ENCODE results near the gene PCNX2.
"Not testable (repeated sequence)": the region's sequence is repeated elsewhere in the genome, so short reads cannot be mapped to it uniquely, and the experiment has no call there.

Gene PCNX2

DNA sequence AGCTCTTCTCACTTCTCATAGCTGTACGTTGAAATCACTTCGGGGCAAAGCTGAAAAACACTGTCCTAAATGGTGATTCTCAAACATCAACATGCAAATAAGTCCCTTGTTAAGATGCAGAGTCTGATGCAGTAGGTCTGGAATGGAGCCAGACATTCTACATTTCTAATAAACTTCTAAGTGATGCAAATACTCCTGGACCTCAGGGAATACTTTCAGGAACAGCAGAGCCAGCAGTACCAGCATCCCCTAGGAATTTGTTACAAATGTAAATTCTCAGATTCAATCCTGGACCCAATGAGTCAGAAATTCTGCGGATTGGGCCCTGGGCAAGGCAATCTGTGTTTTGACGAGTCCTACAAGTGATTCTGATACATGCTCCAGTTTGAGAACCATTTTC, 152.3 kb downstream of the PCNX2 start:
- DNase-seq, result no peak

DNA sequence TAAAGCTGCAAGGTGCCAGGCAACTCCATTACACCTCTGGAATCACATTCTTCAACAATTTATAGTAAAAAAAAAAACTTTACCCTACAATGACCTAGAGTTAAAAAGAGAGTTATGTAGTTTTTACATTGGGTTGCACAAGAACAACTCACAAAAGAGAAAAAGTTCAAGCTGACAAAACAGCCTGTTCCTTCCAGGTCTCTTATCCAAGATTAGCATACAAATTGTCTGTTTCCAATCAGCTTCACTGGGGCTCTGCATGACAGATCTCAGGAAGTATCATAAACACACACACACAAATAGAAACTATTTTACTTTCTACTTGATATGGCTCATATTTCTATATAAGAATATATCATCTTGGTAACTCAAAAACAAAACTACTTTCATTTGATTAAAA, 154.6 kb downstream of the PCNX2 start:
- DNase-seq, result no peak

DNA sequence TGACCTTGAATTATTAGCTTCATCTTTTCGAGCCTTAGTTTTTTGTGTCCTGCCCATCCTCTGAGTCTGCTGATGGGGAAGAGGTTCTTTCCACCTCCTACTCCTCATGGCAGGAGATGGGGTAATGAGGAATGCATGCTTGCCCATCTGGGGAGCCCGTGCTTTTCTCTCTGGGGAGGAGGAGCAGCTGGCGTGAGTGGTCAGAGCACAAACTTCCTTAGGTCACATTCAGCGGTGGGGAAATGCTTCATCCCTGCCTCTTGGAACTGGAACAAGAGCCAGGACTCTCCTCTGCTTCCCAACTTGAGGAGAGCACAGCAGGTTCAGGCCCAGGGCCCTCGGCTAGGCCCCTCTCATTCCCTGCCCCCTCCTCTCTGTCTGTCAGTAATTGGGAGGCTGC, 155.0 kb downstream of the PCNX2 start:
- DNase-seq, result no peak

DNA sequence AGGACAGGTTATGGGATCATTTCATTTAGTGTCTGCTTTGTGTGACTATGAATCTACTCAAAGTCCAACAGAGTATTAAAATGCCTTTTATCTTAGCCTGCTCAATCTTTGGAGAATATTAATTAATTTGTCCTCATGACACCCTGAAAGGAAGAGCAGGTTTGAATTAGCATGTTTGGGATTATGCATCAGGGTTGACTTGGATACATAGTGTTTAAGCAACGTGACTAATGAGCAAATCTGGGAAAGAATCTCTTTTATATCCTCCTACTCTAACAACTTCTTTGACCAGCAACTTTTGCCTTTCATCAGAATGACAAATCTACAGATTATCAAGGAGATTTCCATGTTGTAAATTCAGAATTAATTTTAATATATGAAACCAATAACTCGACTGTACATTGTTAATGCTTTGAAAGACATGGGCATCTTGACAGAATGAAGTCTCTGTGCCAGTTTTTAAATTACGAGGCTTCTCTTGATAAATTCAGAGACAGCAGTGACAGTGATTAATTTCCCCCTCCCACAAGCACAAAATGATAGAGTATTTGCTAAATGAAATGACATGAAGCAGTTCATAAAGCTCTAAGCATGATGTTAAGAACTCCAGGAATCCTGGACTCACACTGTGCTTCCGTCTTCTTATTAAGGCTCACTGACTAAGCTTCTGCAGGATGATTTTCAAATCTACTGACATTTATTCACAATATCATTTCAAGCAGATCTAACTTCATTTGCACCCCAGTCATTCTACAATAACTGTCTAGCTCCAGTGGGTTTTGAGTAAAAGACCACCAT, 156.5 kb downstream of the PCNX2 start:
- no peak for DNase-seq

DNA sequence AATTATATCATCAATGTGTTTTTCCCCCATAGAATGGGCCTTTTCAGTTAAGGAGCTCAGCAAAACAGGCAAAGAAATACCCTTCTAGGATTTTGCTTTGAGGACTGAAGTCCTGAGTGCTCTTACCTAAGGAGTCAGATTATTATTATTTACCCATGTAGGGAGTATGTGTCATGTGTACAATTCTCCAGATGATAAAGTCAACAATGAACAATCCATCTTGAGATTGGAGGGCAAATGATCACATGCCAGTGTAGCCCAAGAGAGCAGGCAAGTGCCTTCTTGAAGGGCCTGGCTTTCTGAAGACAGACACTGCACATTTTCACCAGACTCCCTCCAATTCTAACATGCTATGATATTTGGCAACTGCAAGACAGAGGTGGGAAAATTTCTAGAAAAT, 159.7 kb downstream of the PCNX2 start:
- DNase-seq, result no peak

DNA sequence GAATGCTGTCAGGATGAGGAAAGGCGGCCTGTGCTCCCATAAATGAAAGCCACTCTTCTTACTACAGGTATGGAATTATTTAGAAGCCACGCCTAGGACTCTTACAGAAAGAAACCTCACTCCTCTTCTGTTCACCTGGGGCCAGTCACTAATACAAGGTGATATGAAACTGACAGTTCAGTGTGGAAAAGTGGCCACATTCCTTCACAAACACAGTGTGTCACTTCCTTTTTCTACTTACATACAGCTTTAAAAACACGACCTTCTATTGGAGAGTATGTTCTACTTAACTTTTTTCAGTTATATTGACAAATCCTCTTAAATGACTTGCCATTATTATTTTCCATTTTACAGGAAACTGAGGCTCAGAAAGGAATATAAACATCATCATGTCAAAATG, 163.1 kb downstream of the PCNX2 start:
- no peak for DNase-seq

DNA sequence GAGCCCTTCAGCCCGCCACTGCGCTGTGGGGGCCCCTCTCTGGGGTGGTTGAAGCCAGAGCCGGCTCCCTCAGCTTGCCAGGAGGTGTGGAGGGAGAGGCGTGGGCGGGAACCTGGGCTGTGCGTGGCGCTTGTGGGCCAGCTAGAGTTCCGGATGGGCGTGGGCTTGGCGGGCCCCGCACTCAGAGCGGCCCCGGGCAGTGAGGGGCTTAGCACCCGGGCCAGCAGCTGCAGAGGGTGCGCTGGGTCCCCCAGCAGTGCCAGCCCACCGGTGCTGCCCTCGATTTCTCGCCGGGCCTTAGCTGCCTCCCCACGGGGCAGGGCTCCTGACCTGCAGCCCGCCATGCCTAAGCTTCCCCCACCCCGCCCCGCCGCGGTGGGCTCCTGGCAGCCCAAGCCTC, 166.5 kb downstream of the PCNX2 start:
- not testable (repeated sequence) for DNase-seq

DNA sequence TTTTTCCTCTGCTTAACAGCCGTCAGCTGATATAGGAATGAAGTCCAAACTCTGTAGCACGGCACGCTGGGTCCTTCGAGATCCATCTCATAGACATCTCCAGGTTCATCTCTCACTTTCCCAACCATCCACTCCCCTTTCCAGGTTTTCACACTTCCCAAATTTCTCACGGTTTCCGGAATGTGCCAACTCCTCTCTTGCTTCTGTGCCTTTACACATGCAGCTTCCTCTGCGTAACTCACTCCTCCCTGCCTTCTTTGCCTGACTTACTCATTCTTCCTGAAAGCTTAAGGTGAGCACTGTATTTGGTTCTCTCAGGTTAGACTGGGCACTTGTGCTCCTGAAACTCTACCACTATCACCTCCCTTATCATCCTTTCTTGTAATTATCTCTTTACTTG, 168.4 kb downstream of the PCNX2 start:
- DNase-seq, result no peak

DNA sequence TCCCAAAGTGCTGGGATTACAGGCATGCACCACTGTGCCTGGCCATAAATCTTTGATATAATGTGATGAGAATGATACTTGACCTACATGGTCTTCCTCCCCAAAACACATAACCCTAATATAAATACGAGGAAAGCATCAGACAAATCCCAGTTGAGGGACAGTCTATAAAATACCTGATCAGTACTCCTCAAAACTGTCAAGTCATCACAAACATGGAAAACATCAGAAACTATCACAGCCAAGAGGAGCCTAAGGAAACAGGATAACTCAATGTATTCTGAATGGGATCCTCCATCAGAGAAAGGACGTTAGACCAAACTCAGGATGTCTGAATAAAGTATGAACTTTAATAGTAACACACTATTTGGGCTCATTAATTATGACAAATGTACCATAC, 172.7 kb downstream of the PCNX2 start:
- no peak for DNase-seq

DNA sequence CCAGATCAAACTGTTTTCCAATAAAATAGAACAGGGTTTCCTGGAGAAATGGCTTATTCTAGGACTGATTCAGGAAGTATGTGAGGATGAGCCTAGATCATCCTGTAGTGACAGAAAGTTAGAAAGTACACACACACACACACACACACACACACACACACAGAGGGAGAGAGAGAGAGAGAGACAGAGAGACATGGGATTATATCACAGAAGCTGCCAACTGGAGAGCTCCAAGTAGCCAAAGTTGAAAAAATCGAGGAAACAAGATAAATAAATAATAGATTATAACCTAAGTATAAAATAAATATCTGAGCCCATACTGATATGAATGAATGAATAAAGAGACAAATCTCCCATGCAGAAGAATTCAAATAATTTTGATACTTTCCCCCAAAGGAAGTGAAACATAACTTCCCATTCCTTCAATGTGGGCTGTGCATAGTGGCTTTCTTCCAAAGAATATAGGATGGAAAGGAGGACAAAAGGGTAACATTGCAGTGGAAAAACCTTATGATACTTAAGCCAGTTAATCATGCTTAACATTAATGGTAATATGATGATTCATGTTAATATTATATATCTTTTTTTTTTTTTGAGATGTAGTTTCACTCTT, 173.5 kb downstream of the PCNX2 start:
- DNase-seq, result no peak

DNA sequence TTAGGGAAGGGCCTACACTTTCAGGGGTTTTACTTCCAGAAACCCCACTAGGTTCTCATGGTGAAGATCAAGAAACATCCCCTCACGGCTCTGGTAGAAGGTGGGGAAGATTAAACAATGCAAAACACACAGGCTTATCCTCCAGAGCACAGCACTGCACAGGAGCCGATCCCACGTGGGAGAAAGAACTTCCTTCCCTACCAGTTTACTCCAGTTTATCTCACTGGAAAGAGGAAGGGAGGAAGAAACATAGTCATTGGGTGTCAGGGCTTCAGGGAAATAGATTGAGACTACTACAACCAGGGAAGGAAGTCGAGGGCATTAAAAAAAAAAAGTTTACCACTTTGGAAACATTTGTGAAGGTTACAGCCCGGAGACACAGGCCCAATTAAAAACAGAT, 180.7 kb downstream of the PCNX2 start:
- DNase-seq, result no peak

DNA sequence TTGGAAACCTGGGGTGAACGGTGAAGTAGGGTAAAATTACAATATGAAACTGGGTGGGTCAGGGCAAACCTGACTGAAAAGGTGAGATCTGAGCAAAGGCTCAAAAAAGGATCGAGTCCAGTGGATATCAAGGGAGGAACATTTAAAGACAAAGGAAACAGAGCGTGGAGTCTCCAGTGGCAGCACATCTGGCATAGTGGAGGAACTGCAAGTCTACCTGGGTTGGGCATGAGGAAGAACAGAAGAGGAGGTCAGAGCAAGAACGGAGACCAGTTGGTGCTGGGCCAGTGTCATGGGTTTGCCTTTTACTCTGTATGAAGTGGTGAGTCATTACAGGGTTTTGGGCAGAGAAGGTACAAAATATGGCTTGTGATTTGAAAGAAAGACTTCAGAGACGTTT, 181.4 kb downstream of the PCNX2 start:
- no peak for DNase-seq

DNA sequence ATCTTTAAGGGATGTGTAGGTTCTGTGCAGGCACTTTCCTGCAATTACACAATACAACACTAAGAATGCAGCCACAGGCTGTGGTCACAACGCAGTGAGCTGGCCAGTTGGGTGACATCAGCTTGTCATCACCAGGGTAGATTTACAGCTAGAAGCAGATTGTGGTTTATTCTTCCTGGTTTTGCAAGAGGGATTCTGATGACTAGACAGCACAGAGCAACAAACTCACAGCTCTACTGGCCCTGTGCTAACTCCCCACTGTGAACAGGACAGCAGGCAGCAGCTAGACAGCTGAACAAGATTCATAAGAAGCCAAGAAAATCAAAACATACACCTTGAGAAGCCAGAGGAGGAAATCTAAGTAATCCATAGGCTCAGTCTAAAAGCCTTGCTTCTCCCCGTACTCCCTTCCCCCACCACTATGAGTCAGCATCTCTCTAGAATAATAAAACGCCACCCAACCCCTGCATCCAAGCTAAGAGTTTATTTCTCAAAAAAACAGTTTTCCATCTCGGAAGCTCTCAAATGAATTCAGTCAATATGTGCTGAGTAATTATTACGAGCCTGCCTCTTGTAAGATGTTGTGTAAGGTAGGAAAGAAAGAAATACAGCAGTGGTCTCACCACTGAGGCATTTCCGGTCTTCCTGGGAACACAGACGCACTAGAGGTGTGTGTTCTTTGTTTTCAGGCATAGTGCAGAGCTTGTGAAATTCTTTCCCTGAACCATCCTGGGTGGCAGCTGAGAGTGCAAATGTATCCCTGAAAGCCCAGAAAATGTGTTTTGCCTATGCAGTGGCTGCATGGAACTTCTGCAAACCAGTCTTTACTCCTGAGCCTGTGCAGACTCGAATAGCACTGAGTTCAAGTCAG, 182.3 kb downstream of the PCNX2 start:
- peak; percentile 20 for DNase-seq

DNA sequence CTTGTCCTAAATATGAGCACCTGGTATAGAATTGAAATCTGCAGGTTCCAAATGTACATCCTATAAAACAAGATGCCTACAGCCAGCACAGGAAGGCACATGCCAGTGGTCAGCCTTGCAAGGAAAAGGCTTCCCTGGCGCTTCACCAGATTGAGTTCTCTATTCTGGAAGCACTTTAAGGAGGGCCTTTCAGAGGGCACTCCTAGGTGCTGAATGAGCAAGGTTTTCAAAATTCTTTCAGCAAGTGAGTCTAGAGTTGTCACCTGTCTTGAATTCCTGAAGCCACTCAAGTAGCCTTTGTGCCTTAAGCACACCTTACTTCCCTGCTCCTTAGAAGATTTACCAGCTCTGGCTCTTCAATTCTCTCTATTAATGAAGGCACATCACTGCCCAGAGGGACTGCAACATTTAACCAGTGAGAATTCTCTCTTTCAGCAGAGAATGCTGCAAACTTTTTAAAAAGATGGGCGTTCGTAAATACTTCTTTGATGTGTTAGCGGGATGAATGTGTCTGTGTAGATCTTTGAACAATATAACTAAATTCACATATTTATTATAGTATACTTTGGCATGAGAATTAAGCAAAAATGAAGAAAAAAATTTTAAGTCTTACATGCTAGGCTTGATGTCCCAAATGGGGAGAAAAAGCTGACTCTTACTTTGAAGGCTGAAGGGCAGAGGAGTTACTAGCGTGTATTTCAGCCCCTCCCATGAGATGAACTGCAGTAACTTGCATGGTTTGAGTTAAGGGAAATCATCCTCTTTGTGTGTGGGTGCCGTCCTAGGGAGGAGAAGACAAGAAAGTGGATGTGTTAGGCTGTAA, 183.1 kb downstream of the PCNX2 start:
- DNase-seq, result no peak

DNA sequence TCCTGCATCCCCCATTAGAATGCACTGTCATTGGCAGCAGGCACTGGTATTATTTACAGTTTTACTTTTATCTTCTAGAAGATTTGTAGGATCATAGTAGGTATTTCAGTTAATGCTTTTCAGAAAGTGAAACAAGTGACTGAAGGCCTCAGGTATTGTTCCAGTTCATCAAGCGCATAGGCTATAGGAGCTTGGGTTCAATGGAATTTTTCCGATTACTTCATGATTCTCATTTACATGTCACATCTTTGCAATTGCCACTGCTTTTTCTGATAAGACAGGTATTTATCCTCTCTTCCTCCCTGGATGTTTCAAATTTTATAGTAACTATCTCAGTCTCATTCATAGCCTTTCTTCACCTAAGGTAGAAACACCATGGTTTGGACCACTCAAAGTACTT, 183.8 kb downstream of the PCNX2 start:
- DNase-seq, result no peak

DNA sequence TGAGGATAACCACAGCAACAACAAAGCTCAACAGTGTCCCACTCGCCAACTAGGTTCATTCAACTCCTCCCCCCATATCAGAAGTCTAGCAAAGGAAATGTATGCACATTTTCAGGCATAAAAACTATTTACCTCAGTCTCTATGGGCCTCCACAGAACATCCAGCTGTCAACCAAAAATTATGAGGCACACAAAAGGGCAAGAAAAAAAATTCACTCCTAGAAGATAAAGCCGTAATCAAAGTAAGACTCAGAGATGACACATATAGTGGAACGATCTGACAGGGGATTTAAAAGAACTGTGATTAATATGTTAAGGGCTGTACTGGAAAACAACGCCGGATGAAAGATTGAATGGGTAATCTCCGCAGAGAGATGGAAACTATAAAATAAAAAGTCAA, 186.4 kb downstream of the PCNX2 start:
- DNase-seq, result no peak

DNA sequence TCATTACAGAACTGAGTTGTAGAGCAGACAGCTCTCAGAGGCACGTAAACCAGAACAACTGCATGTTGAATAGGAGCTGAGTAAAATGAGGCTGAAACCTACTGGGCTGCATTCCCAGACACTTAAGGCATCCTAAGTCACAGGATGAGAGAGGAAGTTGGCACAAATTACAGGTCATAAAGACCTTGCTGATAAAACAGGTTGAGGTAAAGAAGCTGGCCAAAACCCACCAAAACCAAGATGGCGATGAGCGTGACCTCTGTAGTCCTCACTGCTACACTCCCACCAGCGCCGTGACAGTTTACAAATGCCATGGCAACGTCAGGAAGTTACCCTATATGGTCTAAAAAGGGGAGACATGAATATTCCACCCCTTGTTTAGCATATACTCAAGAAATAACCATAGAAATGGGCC, 187.8 kb downstream of the PCNX2 start:
- not testable (repeated sequence) for DNase-seq

DNA sequence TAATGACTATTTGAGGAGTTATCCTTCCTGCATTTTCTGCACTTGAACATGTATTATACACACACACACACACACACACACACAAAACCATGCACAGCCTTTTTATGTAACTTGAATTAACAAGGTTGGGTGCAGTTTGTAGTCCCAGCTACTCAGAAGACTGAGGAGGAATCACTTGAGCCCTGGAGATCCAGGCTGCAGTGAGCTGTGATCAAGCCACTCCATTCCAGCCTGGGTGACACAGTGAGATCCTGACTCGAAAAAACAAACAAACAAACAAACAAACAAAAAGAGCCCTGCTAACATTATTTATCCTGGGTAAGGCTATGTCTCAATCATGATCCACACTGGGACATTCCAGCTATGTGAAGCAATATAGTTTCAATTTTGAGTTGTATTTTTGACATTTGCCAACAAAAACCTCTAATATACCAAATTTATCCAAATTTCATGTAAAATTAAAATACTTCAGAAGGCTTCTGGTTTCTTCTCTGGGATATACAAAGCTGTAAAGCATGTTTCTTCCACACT, 188.3 kb downstream of the PCNX2 start:
- no peak for DNase-seq

DNA sequence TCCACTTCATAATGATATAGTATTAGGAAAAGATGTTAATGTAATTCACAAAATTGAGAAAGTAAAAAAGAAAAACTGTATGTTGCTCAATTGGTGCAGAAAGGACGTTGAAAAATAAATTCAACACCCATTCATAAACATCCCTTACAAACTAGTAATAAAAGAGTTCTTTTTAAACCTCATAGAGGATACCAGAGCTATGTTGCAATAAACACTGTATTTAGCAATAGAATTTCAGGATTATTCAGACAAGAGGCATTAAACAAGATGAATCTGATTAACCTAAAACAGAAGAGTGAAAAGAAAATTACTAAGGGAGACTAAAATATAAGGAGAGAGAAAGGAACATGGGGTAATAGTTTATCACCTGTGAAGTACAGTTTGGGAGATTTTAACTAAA, 190.3 kb downstream of the PCNX2 start:
- DNase-seq, result no peak

DNA sequence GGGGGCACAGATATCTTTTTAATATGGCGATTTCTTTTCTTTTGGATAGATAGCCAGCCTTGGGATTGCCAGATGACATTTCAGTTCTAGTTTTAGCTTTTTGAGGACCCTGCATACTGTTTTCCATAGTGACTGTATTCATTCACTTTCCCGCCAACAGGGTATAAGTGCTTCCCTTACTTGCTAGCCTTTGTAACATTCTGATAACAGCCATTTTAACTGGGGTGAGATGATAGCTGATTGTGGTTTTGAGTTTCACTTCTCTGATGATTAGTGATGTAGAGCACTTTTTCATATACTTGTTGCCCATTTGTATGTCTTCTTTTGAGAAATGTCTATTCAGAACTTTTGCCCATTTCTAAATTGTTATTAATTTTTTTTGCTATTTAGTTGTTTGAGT, 193.2 kb downstream of the PCNX2 start:
- DNase-seq, result no peak

DNA sequence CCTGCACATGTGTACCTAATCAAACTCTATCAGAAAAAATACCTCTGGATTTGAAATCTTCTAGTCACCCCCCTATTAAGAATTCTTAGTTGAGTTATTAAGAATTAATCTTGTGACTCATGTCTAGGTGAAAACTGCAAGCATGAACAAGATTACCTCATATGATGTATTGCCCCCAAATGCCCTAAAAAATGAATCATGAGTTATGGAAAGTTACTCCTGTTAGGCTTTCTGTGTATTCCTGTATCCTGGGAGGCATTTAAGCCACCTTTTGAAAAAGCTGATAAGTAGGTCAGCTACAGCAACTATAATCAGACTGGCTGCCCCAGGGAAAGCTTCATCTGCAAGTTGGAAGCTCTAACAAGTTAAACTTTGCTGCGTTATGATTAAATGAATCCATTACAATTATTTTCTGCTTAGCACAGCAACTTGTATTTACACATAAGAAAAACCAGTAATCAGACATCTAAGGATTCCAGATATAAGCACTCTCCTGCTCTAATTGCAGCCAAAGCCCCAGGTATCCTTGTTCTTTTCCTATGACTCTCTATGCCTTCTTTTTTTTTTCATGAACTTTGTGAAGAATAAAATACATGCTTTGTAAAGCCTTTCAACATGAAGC, 197.5 kb downstream of the PCNX2 start:
- no peak for DNase-seq

DNA sequence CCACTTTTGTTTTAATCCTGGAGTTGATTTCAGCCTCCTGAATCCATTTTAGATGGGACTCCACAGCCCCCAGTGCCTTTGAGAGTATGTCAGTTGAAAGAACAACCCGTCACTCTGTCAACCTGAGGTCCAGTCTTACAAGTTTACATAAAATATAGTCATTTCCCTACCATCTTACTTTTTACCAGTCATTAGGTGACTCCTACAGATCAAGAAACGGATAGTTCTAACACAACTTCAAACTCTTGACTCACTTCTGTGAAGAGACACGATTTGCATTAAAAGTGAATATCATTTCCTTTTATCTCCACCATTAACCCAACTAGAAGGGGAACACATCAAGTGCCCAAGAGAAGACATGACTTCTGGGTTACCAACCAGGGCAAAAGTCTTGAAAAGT, 198.0 kb downstream of the PCNX2 start:
- no peak for DNase-seq
